Fibroblast of the aortic adventitia (primary cell): Measurements from ENCODE around the gene RAD51B. TPM values are rescaled to one million over a fixed set of nuclear protein-coding genes. Genes with fewer than 3 reads are reported as not detected.
A peak's percentile ranks its signal among the peaks of the same experiment; 100 is the strongest.

Source experiments
- DNase-seq: peaks from one replicate; pipeline ENCODE4 v3.0.0-alpha.2; 2010; ENCODE audit warnings: low read depth
- H3K4me3 ChIP-seq: 2 replicates; pipeline ENCODE4 v1.5.1; 2011; ENCODE audit warnings: low read depth, mild to moderate bottlenecking, control low read depth, low read length, moderate library complexity
- CTCF ChIP-seq: IDR thresholded peaks from 2 replicates; pipeline ENCODE4 v1.5.1; 2011; ENCODE audit warnings: mild to moderate bottlenecking, low read length, control low read depth, inconsistent platforms; ENCODE audit not compliant: insufficient read depth
- total RNA-seq: library from RNA; depleted of rRNA; stranded (reverse); fragments of >200 nt; gene quantifications from 2 replicates; pipeline ENCODE4 v1.2.3, GENCODE V29; 2012; ENCODE audit warnings: low replicate concordance

RAD51B gene
- total RNA-seq, 1 donor, result 28.7 TPM

- H3K4me3 ChIP-seq, result no peak overlapping the region
- DNase-seq, result no peak
- no peak for TF ChIP-seq CTCF
These were observed 431.6 kb downstream of the RAD51B start for GRCh38 chr14:68250927-68251768.

DNA sequence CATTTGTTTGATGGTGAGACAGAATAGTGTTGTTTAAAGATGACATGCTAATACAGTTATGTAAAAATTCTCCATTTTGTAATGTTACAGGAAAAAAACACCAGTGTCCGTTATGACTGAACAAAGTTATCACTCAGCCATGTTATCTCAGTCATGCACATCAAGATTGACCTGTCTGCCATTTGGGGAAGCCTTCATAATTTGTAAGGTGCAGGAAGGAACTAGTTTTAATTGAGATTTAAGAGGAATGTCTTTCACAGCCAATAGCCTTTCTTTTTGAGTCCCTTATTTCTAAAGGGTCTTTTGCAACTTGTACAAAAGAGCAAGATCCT is 432.2 kb downstream of the RAD51B start:
- no peak for TF ChIP-seq CTCF
- H3K4me3 ChIP-seq, result no peak overlapping the region
- no peak for DNase-seq

DNA sequence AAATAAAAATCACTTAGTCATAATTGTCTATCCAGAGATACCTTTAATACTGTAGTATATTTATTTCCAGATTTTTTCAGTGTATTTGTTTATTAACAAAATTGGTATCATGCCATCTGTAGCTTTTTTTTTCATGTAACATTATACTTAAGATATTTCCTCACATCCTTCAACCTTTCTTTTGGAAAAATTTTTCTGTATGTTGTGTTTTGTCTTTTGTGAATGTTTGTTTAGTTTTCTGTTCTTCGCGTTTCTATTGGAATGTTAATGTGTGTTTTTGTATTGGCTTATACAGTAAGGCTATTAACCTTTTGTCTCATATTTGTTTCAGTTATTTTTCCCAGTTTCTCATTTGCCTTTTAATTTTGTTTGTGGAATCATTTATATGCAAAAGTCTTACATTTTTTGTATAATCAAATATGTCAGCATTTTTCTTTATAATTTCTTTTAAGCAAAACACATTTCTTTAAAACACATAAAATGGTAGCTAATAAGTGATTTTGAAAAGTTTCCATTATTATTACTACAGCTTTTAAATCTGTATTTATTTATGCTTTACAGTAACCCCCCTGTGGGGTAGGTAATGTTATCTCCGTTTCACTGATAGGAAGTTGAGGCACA is 433.7 kb downstream of the RAD51B start:
- TF ChIP-seq CTCF, result no peak
- DNase-seq, result no peak
- no peak overlapping the region for H3K4me3 ChIP-seq

GRCh38 chr14:68253878-68254528 is 434.4 kb downstream of the RAD51B start:
- TF ChIP-seq CTCF, result no peak
- no peak for DNase-seq

GRCh38 chr14:68254669-68255527 is 435.3 kb downstream of the RAD51B start:
- no peak for DNase-seq
- H3K4me3 ChIP-seq, result no peak overlapping the region
- TF ChIP-seq CTCF, result no peak

More at GRCh38 chr14:68253878-68254528, 434.4 kb downstream of the RAD51B start:
- no peak overlapping the region for H3K4me3 ChIP-seq

DNA sequence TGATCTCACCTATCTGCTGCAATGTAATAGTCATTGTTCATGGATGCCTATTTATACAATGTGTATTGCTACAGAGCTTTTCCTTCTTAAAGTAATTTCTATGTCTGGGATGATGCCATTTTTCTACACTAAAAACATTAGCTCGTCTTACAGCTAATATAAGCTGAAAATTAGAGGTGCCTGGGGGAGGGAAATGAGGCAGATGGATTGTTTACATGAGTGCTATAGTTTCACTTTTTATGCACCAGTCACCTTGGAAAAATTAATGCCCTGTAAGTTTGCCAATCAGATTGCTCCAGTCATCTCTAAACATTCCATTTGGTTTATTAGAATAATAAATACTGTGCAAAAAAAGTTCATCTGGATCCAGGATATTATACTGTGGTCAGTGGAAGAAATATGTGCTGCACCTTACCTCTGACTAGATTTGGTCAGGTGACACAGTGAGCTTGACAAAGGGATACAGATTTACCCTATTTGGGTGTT is 436.2 kb downstream of the RAD51B start:
- DNase-seq, result peak; percentile 87
- no peak for TF ChIP-seq CTCF
- H3K4me3 ChIP-seq, result no peak overlapping the region
